ENCODE results near the gene ZNF578.
A peak's percentile ranks its signal among the peaks of the same experiment; 100 is the strongest.
"Not testable (repeated sequence)": the region's sequence is repeated elsewhere in the genome, so short reads cannot be mapped to it uniquely, and the experiment has no call there.

ZNF578 gene

DNA sequence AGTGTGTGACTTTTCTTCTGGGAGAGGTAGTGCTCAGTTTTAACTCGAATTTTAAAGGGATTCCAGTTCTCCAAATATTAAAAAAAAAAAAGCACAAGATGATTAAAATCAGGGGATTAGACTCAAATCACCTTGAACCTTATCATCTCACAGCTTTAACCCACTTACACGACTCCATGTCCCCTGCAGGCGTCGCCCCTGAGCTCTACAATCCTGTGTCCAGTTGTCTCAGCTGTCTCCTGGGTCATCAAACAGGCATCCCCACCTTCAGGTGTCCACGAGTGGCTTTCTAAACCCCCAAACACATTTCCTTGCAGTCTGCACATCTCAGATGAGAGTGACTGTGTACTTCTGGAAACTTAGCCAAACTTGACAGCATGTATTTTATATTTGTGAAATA is 88.3 kb downstream of the ZNF578 start:
- peaks cover 53 to 99% (median 74%) of the 10 kb centered on the region in 11 experiments for H3K9me3 ChIP-seq (replicated peaks in 1 of 11)
- no peak overlapping the region for H3K4me3 ChIP-seq
- H3K27ac ChIP-seq = no peak overlapping the region
- no peaks in the 10 kb centered on the region for H3K27me3 ChIP-seq
- H3K4me2 ChIP-seq = peak overlapping the region in 2 of 11 experiments; percentile 78 to 80; a peak in 2 of 22 replicates
- no peak overlapping the region for H3K9ac ChIP-seq
- no peak for TF ChIP-seq Cebpa-rat (IDR thresholded peaks at IDR 0.05)
- peaks cover 25 to 61% (median 39%) of the 10 kb centered on the region in 10 experiments for H3K4me1 ChIP-seq
- peaks cover 54 to 81% (median 74%) of the 10 kb centered on the region in 11 experiments for H3K36me3 ChIP-seq
- peaks cover 0 to 48% (median 3%) of the 10 kb centered on the region in 11 experiments; a peak in 11 of 22 replicates for H4K20me1 ChIP-seq

GRCh38 chr19:52542541-52542940 is 89.2 kb downstream of the ZNF578 start:
- peak overlapping the region in 9 of 11 experiments; percentile 12 to 61 (median 40); a peak in 12 of 22 replicates for H3K27ac ChIP-seq
- peak overlapping the region; percentile 41 to 85 (median 74) for H3K4me2 ChIP-seq
- H3K4me1 ChIP-seq = peaks cover 17 to 51% (median 31%) of the 10 kb centered on the region in 10 experiments
- H3K36me3 ChIP-seq = peaks cover 63 to 86% (median 84%) of the 10 kb centered on the region in 11 experiments
- H3K27me3 ChIP-seq = not testable (repeated sequence)
- peak overlapping the region in 9 of 11 experiments; percentile 0 to 52 (median 12); a peak in 5 of 22 replicates for H3K9ac ChIP-seq
- peaks cover 0 to 39% (median 3%) of the 10 kb centered on the region in 11 experiments; a peak in 10 of 22 replicates for H4K20me1 ChIP-seq
- H3K4me3 ChIP-seq = peak overlapping the region in 3 of 10 experiments; percentile 16 to 36 (median 26); a peak in 2 of 20 replicates
- H3K9me3 ChIP-seq (replicated peaks in 1 of 11) = peaks cover 62 to 100% (median 83%) of the 10 kb centered on the region in 11 experiments

DNA sequence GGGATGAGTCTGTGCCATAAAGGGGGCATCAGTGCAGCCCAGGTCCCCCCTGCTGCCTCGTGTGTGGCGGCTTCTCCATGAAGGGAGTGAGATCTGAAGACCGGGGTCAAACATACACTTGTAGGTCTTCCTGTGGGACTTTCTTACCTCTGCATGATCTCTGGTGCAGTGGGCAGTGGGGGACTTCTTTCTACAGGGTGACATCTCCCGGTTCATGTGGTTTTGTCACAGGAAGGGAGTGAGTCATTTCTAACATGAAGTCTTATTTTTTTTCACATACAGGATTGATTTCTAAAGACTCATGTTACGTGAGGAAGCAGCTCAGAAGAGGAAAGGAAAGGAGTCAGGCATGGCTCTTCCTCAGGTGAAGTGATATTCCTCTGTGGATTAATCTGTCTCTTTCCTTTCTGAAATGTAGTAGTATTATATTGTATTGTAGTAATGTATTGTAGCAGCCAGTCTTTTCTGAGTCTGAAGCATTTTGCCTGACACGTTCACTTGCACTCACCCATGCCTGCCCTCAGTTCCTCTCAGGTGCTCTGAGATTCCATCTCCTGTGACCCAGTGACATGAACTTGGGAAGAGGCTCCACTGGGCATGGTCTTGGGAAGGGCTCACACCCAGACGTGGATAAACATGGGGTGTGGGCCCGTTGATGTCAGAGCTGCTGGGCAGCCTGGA is 89.8 kb downstream of the ZNF578 start:
- H3K9me3 ChIP-seq (replicated peaks in 1 of 11) = peaks cover 63 to 100% (median 85%) of the 10 kb centered on the region in 11 experiments
- TF ChIP-seq Cebpa-rat (IDR thresholded peaks at IDR 0.05) = no peak
- H4K20me1 ChIP-seq = peaks cover 0 to 39% (median 3%) of the 10 kb centered on the region in 11 experiments; a peak in 10 of 22 replicates
- H3K4me1 ChIP-seq = peaks cover 17 to 46% (median 28%) of the 10 kb centered on the region in 10 experiments
- H3K36me3 ChIP-seq = peaks cover 69 to 91% (median 86%) of the 10 kb centered on the region in 11 experiments
- H3K27ac ChIP-seq = peak overlapping the region in 9 of 11 experiments; percentile 12 to 63 (median 44); a peak in 14 of 22 replicates
- peak overlapping the region in 9 of 11 experiments; percentile 0 to 52 (median 28); a peak in 9 of 22 replicates for H3K9ac ChIP-seq
- peak overlapping the region; percentile 41 to 85 (median 74) for H3K4me2 ChIP-seq
- no peaks in the 10 kb centered on the region for H3K27me3 ChIP-seq
- H3K4me3 ChIP-seq = peak overlapping the region in 3 of 10 experiments; percentile 16 to 36 (median 26); a peak in 4 of 20 replicates

DNA sequence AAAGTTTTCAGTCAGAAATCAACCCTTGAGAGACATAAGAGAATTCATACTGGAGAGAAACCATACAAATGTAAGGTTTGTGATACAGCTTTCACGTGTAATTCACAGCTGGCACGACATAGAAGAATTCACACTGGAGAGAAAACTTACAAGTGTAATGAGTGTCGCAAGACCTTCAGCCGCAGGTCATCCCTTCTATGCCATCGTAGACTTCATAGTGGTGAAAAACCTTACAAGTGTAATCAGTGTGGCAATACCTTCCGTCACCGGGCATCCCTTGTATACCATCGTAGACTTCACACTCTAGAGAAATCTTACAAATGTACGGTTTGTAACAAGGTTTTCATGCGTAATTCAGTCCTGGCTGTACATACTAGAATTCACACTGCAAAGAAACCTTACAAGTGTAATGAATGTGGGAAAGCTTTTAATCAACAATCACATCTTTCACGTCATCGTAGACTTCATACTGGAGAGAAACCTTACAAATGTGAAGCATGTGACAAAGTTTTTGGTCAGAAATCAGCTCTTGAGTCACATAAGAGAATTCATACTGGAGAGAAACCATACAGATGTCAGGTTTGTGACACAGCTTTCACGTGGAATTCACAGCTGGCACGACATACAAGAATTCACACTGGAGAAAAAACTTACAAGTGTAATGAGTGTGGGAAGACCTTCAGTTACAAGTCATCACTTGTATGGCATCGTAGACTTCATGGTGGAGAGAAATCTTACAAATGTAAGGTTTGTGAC is 101.0 kb downstream of the ZNF578 start:
- Histone ChIP-seq H3K36me3 (peaks cover 100% of the 10 kb centered on the region in 11 experiments), H3K4me1 (no peaks in the 10 kb centered on the region), H4K20me1 (no peaks in the 10 kb centered on the region), H3K4me2 (no peak overlapping the region), H3K4me3 (peak overlapping the region; percentile 8 to 43 (median 34); a peak in 16 of 20 replicates), H3K9ac (no peak overlapping the region), H3K9me3 (replicated peaks in 1 of 11) (peaks cover 100% of the 10 kb centered on the region in 11 experiments), H3K27me3 (peaks cover 0 to 4% (median 0%) of the 10 kb centered on the region in 11 experiments; a peak in 2 of 22 replicates), H3K27ac (no peak overlapping the region)
- TF ChIP-seq Cebpa-rat (IDR thresholded peaks at IDR 0.05) = peak in 2 of 11 experiments; percentile 41 to 59; a peak in 2 of 22 replicates

GRCh38 chr19:52557231-52557995 is 104.1 kb downstream of the ZNF578 start:
- Histone ChIP-seq H3K4me3 (peak overlapping the region in 8 of 10 experiments; percentile 17 to 52 (median 38); a peak in 13 of 20 replicates), H3K27me3 (peaks cover 0 to 4% (median 0%) of the 10 kb centered on the region in 11 experiments; a peak in 2 of 22 replicates), H3K4me2 (no peak overlapping the region), H3K36me3 (peaks cover 97 to 100% (median 98%) of the 10 kb centered on the region in 11 experiments), H3K4me1 (no peaks in the 10 kb centered on the region), H4K20me1 (no peaks in the 10 kb centered on the region), H3K9ac (no peak overlapping the region), H3K9me3 (replicated peaks in 1 of 11) (peaks cover 97 to 100% (median 99%) of the 10 kb centered on the region in 11 experiments), H3K27ac (no peak overlapping the region)
- TF ChIP-seq Cebpa-rat (IDR thresholded peaks at IDR 0.05) = no peak

DNA sequence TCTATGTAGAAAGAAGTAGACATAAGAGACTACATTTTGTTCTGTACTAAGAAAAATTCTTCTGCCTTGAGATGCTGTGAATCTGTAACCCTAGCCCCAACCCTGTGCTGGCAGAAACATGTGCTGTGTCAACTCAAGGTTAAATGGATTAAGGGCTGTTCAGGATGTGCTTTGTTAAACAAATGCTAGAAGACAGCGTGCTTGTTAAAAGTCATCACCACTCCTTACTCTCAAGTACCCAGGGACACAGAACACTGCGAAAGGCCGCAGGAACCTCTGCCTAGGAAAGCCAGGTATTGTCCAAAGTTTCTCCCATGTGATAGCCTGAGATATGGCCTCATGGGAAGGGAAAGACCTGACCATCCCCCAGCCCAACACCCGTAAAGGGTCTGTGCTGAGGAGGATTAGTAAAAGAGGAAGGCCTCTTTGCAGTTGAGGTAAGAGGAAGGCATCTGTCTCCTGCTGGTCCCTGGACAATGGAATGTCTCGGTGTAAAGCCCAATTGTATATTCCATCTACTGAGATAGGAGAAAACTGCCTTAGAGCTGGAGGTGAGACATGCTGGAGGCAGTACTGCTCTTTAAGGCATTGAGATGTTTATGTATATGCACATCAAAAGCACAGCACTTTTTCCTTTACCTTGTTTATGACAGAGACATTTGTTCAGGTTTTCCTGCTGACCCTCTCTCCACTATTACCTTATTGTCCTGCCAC is 105.5 kb downstream of the ZNF578 start:
- H3K9ac ChIP-seq, H3K4me2 ChIP-seq, H3K4me1 ChIP-seq, H4K20me1 ChIP-seq, H3K27me3 ChIP-seq, H3K27ac ChIP-seq: not testable (repeated sequence)
- peak overlapping the region in 3 of 10 experiments; percentile 8 to 21 (median 19); a peak in 1 of 20 replicates for H3K4me3 ChIP-seq
- peaks cover 97 to 100% (median 98%) of the 10 kb centered on the region in 11 experiments for H3K36me3 ChIP-seq
- peaks cover 97 to 100% (median 99%) of the 10 kb centered on the region in 11 experiments for H3K9me3 ChIP-seq (replicated peaks in 1 of 11)

- H3K4me2 ChIP-seq, H3K9ac ChIP-seq, H3K27ac ChIP-seq, H4K20me1 ChIP-seq, H3K4me1 ChIP-seq, H3K27me3 ChIP-seq, H3K4me3 ChIP-seq: not testable (repeated sequence)
- H3K36me3 ChIP-seq = peaks cover 83 to 99% (median 91%) of the 10 kb centered on the region in 11 experiments
- peaks cover 74 to 100% (median 84%) of the 10 kb centered on the region in 11 experiments for H3K9me3 ChIP-seq (replicated peaks in 1 of 11)
Observed at GRCh38 chr19:52561611-52562010, 108.3 kb downstream of the ZNF578 start.

Data from BLaER1 treated with 17β-estradiol and CSF1 and Interleukin-3, amounts not matched to agents 10 nM and 100 nM (cell line).